Measurements from ENCODE around the gene ZSWIM6. TPM values are rescaled to one million over a fixed set of nuclear protein-coding genes. Genes with fewer than 3 reads are reported as not detected.

Gene ZSWIM6
- total and polyA plus RNA-seq, 2 experiments from 2014 or later: 3.9 to 6.0 TPM

GRCh38 chr5:61340775-61341361 lies 8.8 kb downstream of the ZSWIM6 start:
- Histone ChIP-seq H3K9me2 (ENCODE audit: insufficient read depth) (no peaks in the 10 kb centered on the region), H3F3A (replicated peaks; ENCODE audit: low read depth) (no peaks in the 10 kb centered on the region), H3K4me2 (no peak overlapping the region), H3K27me3 (ENCODE audit: insufficient read depth) (peaks cover 11% of the 10 kb centered on the region), H3K4me1 (ENCODE audit: insufficient read depth) (no peaks in the 10 kb centered on the region), H3K4me3 (no peak overlapping the region), H4K20me1 (replicated peaks; ENCODE audit: insufficient read depth) (peaks cover 61% of the 10 kb centered on the region), H2AFZ (no peak overlapping the region), H3K27ac (ENCODE audit: low read depth) (no peak overlapping the region), H3K36me3 (ENCODE audit: insufficient read depth) (no peaks in the 10 kb centered on the region), H3K79me2 (replicated peaks; ENCODE audit: insufficient read depth) (peaks cover 91% of the 10 kb centered on the region)
- DNase-seq (ENCODE audit: low spot score): no peak
- ATAC-seq: no peak
- Mint-ChIP-seq H3K4me1 (peaks cover 5% of the 10 kb centered on the region; the same call in 2 of the 3 replicates), H3K27ac (no peak overlapping the region), H3K9me3 (no peaks in the 10 kb centered on the region), H3K27me3 (ENCODE audit: insufficient read depth, low read depth, poor library complexity) (peaks cover 7% of the 10 kb centered on the region), H3K36me3 (ENCODE audit: low read depth) (no peaks in the 10 kb centered on the region), H3K4me3 (no peak overlapping the region)
- no peak for TF ChIP-seq CREB1 (CRISPR knock-in tag; IDR thresholded peaks at IDR 0.05; ENCODE audit: low read depth)
- TF ChIP-seq JUNB (IDR thresholded peaks at IDR 0.05; ENCODE audit: unreplicated experiment): no peak
- no peak for TF ChIP-seq EZH2phosphoT487 (IDR thresholded peaks at IDR 0.05; ENCODE audit: unreplicated experiment)
- no peak for TF ChIP-seq ZNF114 (CRISPR knock-in tag; IDR thresholded peaks at IDR 0.05)
- TF ChIP-seq, protein P1, sequence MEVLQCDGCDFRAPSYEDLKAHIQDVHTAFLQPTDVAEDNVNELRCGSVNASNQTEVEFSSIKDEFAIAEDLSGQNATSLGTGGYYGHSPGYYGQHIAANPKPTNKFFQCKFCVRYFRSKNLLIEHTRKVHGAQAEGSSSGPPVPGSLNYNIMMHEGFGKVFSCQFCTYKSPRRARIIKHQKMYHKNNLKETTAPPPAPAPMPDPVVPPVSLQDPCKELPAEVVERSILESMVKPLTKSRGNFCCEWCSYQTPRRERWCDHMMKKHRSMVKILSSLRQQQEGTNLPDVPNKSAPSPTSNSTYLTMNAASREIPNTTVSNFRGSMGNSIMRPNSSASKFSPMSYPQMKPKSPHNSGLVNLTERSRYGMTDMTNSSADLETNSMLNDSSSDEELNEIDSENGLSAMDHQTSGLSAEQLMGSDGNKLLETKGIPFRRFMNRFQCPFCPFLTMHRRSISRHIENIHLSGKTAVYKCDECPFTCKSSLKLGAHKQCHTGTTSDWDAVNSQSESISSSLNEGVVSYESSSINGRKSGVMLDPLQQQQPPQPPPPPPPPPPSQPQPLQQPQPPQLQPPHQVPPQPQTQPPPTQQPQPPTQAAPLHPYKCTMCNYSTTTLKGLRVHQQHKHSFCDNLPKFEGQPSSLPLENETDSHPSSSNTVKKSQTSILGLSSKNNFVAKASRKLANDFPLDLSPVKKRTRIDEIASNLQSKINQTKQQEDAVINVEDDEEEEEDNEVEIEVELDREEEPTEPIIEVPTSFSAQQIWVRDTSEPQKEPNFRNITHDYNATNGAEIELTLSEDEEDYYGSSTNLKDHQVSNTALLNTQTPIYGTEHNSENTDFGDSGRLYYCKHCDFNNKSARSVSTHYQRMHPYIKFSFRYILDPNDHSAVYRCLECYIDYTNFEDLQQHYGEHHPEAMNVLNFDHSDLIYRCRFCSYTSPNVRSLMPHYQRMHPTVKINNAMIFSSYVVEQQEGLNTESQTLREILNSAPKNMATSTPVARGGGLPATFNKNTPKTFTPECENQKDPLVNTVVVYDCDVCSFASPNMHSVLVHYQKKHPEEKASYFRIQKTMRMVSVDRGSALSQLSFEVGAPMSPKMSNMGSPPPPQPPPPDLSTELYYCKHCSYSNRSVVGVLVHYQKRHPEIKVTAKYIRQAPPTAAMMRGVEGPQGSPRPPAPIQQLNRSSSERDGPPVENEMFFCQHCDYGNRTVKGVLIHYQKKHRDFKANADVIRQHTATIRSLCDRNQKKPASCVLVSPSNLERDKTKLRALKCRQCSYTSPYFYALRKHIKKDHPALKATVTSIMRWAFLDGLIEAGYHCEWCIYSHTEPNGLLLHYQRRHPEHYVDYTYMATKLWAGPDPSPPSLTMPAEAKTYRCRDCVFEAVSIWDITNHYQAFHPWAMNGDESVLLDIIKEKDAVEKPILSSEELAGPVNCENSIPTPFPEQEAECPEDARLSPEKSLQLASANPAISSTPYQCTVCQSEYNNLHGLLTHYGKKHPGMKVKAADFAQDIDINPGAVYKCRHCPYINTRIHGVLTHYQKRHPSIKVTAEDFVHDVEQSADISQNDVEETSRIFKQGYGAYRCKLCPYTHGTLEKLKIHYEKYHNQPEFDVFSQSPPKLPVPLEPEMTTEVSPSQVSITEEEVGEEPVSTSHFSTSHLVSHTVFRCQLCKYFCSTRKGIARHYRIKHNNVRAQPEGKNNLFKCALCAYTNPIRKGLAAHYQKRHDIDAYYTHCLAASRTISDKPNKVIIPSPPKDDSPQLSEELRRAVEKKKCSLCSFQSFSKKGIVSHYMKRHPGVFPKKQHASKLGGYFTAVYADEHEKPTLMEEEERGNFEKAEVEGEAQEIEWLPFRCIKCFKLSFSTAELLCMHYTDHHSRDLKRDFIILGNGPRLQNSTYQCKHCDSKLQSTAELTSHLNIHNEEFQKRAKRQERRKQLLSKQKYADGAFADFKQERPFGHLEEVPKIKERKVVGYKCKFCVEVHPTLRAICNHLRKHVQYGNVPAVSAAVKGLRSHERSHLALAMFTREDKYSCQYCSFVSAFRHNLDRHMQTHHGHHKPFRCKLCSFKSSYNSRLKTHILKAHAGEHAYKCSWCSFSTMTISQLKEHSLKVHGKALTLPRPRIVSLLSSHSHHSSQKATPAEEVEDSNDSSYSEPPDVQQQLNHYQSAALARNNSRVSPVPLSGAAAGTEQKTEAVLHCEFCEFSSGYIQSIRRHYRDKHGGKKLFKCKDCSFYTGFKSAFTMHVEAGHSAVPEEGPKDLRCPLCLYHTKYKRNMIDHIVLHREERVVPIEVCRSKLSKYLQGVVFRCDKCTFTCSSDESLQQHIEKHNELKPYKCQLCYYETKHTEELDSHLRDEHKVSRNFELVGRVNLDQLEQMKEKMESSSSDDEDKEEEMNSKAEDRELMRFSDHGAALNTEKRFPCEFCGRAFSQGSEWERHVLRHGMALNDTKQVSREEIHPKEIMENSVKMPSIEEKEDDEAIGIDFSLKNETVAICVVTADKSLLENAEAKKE (CRISPR knock-in tag; IDR thresholded peaks at IDR 0.05): no peak
- no peak for TF ChIP-seq EZH2 (IDR thresholded peaks at IDR 0.05; ENCODE audit: low read depth, unreplicated experiment)
- TF ChIP-seq, protein P2, sequence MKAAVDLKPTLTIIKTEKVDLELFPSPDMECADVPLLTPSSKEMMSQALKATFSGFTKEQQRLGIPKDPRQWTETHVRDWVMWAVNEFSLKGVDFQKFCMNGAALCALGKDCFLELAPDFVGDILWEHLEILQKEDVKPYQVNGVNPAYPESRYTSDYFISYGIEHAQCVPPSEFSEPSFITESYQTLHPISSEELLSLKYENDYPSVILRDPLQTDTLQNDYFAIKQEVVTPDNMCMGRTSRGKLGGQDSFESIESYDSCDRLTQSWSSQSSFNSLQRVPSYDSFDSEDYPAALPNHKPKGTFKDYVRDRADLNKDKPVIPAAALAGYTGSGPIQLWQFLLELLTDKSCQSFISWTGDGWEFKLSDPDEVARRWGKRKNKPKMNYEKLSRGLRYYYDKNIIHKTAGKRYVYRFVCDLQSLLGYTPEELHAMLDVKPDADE (IDR thresholded peaks at IDR 0.05): no peak
- TF ChIP-seq NANOG (IDR thresholded peaks at IDR 0.05; ENCODE audit: borderline replicate concordance): no peak
- no peak for TF ChIP-seq STAT1 (IDR thresholded peaks at IDR 0.05; ENCODE audit: unreplicated experiment)
- no peak for TF ChIP-seq POLR2AphosphoS5 (IDR thresholded peaks at IDR 0.05; ENCODE audit: low read depth)
- TF ChIP-seq ZNF331 (CRISPR knock-in tag; IDR thresholded peaks at IDR 0.05; ENCODE audit: low read depth): no peak
- TF ChIP-seq, protein P3, sequence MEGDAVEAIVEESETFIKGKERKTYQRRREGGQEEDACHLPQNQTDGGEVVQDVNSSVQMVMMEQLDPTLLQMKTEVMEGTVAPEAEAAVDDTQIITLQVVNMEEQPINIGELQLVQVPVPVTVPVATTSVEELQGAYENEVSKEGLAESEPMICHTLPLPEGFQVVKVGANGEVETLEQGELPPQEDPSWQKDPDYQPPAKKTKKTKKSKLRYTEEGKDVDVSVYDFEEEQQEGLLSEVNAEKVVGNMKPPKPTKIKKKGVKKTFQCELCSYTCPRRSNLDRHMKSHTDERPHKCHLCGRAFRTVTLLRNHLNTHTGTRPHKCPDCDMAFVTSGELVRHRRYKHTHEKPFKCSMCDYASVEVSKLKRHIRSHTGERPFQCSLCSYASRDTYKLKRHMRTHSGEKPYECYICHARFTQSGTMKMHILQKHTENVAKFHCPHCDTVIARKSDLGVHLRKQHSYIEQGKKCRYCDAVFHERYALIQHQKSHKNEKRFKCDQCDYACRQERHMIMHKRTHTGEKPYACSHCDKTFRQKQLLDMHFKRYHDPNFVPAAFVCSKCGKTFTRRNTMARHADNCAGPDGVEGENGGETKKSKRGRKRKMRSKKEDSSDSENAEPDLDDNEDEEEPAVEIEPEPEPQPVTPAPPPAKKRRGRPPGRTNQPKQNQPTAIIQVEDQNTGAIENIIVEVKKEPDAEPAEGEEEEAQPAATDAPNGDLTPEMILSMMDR (conservative IDR thresholded peaks at IDR 0.05; ENCODE audit: low read depth in 2 of 2): no peak
- TF ChIP-seq, protein P4, sequence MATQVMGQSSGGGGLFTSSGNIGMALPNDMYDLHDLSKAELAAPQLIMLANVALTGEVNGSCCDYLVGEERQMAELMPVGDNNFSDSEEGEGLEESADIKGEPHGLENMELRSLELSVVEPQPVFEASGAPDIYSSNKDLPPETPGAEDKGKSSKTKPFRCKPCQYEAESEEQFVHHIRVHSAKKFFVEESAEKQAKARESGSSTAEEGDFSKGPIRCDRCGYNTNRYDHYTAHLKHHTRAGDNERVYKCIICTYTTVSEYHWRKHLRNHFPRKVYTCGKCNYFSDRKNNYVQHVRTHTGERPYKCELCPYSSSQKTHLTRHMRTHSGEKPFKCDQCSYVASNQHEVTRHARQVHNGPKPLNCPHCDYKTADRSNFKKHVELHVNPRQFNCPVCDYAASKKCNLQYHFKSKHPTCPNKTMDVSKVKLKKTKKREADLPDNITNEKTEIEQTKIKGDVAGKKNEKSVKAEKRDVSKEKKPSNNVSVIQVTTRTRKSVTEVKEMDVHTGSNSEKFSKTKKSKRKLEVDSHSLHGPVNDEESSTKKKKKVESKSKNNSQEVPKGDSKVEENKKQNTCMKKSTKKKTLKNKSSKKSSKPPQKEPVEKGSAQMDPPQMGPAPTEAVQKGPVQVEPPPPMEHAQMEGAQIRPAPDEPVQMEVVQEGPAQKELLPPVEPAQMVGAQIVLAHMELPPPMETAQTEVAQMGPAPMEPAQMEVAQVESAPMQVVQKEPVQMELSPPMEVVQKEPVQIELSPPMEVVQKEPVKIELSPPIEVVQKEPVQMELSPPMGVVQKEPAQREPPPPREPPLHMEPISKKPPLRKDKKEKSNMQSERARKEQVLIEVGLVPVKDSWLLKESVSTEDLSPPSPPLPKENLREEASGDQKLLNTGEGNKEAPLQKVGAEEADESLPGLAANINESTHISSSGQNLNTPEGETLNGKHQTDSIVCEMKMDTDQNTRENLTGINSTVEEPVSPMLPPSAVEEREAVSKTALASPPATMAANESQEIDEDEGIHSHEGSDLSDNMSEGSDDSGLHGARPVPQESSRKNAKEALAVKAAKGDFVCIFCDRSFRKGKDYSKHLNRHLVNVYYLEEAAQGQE (IDR thresholded peaks at IDR 0.05; ENCODE audit: unreplicated experiment): no peak

All from GM23338 (cell line).